Measurements from ENCODE around the gene RTEL1. TPM values are rescaled to one million over a fixed set of nuclear protein-coding genes. Genes with fewer than 3 reads are reported as not detected.
A peak's percentile ranks its signal among the peaks of the same experiment; 100 is the strongest.

RTEL1 gene
- total and polyA plus RNA-seq, 9 of the 15 experiments (the other 6 are each of a cell fraction or from before 2014, with no cell fraction given) = 0.36 to 61.0 (median 17.9) TPM

GRCh38 chr20:63739130-63740069, 81.3 kb downstream of the RTEL1 start, which contains the start of gene SLC2A4RG (continued):
- TF ChIP-seq RBM34 (IDR thresholded peaks at IDR 0.05; ENCODE audit: borderline replicate concordance, insufficient read depth, low read length) = no peak

GRCh38 chr20:63740070-63740626, 82.0 kb downstream of the RTEL1 start:
- H3K9ac ChIP-seq (ENCODE audit: insufficient read depth in 1 of 2, low read depth in 2 of 2, low read length in 2 of 2) = peak overlapping the region; percentile 82 to 96
- H3K4me1 ChIP-seq (replicated peaks in 1 of 2; ENCODE audit: control insufficient read depth in 2 of 2, insufficient read depth in 2 of 2, low read length in 2 of 2) = peaks cover 11 to 79% of the 10 kb centered on the region in 2 experiments
- H3K79me2 ChIP-seq (ENCODE audit: control insufficient read depth, insufficient read depth, low read length) = peaks cover 16% of the 10 kb centered on the region
- H3K9me3 ChIP-seq (replicated peaks; ENCODE audit: control insufficient read depth, insufficient read depth, low read depth, low read length) = no peaks in the 10 kb centered on the region
- DNase-seq (ENCODE audit: extremely low read depth in 1 of 4, low spot score in 3 of 4) (peak; percentile 76 to 83 (median 82)), FAIRE-seq (no peak), ATAC-seq (peak; percentile 40)
- no peaks in the 10 kb centered on the region for H3K27me3 ChIP-seq (ENCODE audit: control insufficient read depth in 2 of 2, insufficient read depth in 2 of 2, low read length in 2 of 2)
- H3K4me2 ChIP-seq (ENCODE audit: insufficient read depth, low read length) = peak overlapping the region; percentile 84
- peaks cover 51% of the 10 kb centered on the region; the same call in 1 of the 3 replicates for H3K36me3 ChIP-seq (ENCODE audit: control insufficient read depth, insufficient read depth, low read length)
- ChIA-PET POLR2A (interaction anchor here (0.6 to 1.9 kb wide), 7 partner anchors 10 to 241 kb away, joined by 3 to 5 read pairs (median 3); partner anchors contain the start of gene PRPF6), CTCF (ENCODE audit: low intra/inter-chr PET ratio) (no interaction called here)
- no peaks in the 10 kb centered on the region; the same call in 1 of the 2 replicates for H4K20me1 ChIP-seq (replicated peaks; ENCODE audit: control insufficient read depth, insufficient read depth, low read length)
- H3K4me3 ChIP-seq = peak overlapping the region; percentile 66
- BruUV-seq (replicated peaks) = no TSS peak
- peak overlapping the region; percentile 70; the same call in 1 of the 2 replicates for H2AFZ ChIP-seq (ENCODE audit: low read depth, low read length)
- intact Hi-C loops (cut with micrococcal nuclease) = no loop called here
- in situ Hi-C loops (cut with MboI) = no loop called here
- H3K9me1 ChIP-seq (ENCODE audit: control insufficient read depth, insufficient read depth, low read length) = no peaks in the 10 kb centered on the region
- peak overlapping the region; percentile 82 for H3K27ac ChIP-seq (ENCODE audit: extremely low read depth, low read depth, low read length)
- WGBS (ENCODE audit: insufficient coverage, low coverage, missing lambda C conversion rate) = 3% methylated on average over 16 of the region's 80 CpGs
- TF ChIP-seq E2F6 (IDR thresholded peaks at IDR 0.05; ENCODE audit: borderline replicate concordance in 1 of 2, extremely low read depth in 1 of 2, insufficient read depth in 1 of 2, insufficient read length in 1 of 2, low read depth in 1 of 2, low read length in 1 of 2, poor library complexity in 1 of 2, severe bottlenecking in 1 of 2) = peak in 1 of 2 experiments; percentile 39
- TF ChIP-seq THAP12 (CRISPR knock-in tag; IDR thresholded peaks at IDR 0.05) = 0 out of 2 replicates have a peak, but pooled peaks have one; percentile 26
- TF ChIP-seq ZSCAN29 (IDR thresholded peaks at IDR 0.05) = peak; percentile 42
- TF ChIP-seq KLF10 (CRISPR knock-in tag; IDR thresholded peaks at IDR 0.05) = no peak
- TF ChIP-seq SETDB1 (IDR thresholded peaks at IDR 0.05; ENCODE audit: low read length) = no peak
- TF ChIP-seq AFF4 (CRISPR knock-in tag; IDR thresholded peaks at IDR 0.05) = peak; percentile 55; the same call in 1 of the 2 replicates
- no peak for TF ChIP-seq IRF2 (CRISPR knock-in tag; IDR thresholded peaks at IDR 0.05)
- TF ChIP-seq ZNF140 (CRISPR knock-in tag; IDR thresholded peaks at IDR 0.05) = no peak
